Prostate gland (tissue), 2 donors: ENCODE measurements around the gene OR56A4.

Experiments used
- POLR2A ChIP-seq: fragments of 450-650 bp; IDR thresholded peaks from one replicate; pipeline ENCODE4 v1.6.1; 2016; ENCODE audit warnings: antibody characterized with exemption, mild to moderate bottlenecking
- TF ChIP-seq, protein P1 (sequence below), 4 experiments: fragments of 200-600 bp in 2 of 4; fragments of 450-650 bp in 2 of 4; sonication (generic) in 2 of 4; IDR thresholded peaks; 1 replicate in 3 of 4; 2 replicates in 1 of 4; pipeline ENCODE4 v1.5.1; 2016 to 2019; ENCODE audit warnings: antibody characterized with exemption in 4 of 4, mild to moderate bottlenecking in 2 of 4, moderate library complexity in 2 of 4

- TF ChIP-seq, protein P1, sequence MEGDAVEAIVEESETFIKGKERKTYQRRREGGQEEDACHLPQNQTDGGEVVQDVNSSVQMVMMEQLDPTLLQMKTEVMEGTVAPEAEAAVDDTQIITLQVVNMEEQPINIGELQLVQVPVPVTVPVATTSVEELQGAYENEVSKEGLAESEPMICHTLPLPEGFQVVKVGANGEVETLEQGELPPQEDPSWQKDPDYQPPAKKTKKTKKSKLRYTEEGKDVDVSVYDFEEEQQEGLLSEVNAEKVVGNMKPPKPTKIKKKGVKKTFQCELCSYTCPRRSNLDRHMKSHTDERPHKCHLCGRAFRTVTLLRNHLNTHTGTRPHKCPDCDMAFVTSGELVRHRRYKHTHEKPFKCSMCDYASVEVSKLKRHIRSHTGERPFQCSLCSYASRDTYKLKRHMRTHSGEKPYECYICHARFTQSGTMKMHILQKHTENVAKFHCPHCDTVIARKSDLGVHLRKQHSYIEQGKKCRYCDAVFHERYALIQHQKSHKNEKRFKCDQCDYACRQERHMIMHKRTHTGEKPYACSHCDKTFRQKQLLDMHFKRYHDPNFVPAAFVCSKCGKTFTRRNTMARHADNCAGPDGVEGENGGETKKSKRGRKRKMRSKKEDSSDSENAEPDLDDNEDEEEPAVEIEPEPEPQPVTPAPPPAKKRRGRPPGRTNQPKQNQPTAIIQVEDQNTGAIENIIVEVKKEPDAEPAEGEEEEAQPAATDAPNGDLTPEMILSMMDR (IDR thresholded peaks at IDR 0.05) = no peak
- no peak for TF ChIP-seq POLR2A
Observed at GRCh38 chr11:5986885-5987284, 19.9 kb downstream of the OR56A4 start, which contains the start of gene OR52L1.
